GM23248 (cell line): ENCODE data around the gene CCNY. TPM values are rescaled to one million over a fixed set of nuclear protein-coding genes. Genes with fewer than 3 reads are reported as not detected.

Experiments used
- DNase-seq: peaks from one replicate; pipeline ENCODE4 v3.0.0-alpha.2; 2015
- H2AFZ ChIP-seq: fragments of 200-600 bp; sonication (generic); 2 replicates; pipeline ENCODE4 v1.6.1; 2016; ENCODE audit warnings: antibody characterized with exemption
- H3F3A ChIP-seq: fragments of 200-600 bp; sonication (generic); 2 replicates; pipeline ENCODE4 v1.6.1; 2016; ENCODE audit warnings: mild to moderate bottlenecking, antibody characterized with exemption, mixed run types; ENCODE audit not compliant: insufficient read depth
- H3K27ac ChIP-seq: fragments of 200-600 bp; sonication (generic); 2 replicates; pipeline ENCODE4 v1.5.1; 2016; ENCODE audit warnings: mild to moderate bottlenecking
- H3K27me3 ChIP-seq: fragments of 200-600 bp; sonication (generic); replicated peaks from 2 replicates; pipeline ENCODE4 v1.6.1; 2016; ENCODE audit warnings: mild to moderate bottlenecking; ENCODE audit not compliant: insufficient read depth
- H3K36me3 ChIP-seq: fragments of 200-600 bp; sonication (generic); 2 replicates; pipeline ENCODE4 v1.6.1; 2016; ENCODE audit warnings: low read depth, mild to moderate bottlenecking
- H3K4me1 ChIP-seq: fragments of 200-600 bp; sonication (generic); 2 replicates; pipeline ENCODE4 v1.6.1; 2016; ENCODE audit warnings: mild to moderate bottlenecking; ENCODE audit not compliant: insufficient read depth
- H3K4me2 ChIP-seq: fragments of 200-600 bp; sonication (generic); one replicate; pipeline ENCODE4 v1.6.1; 2016; ENCODE audit warnings: mild to moderate bottlenecking; ENCODE audit not compliant: unreplicated experiment
- H3K4me3 ChIP-seq: fragments of 200-600 bp; sonication (generic); 2 replicates; pipeline ENCODE4 v1.5.1; 2016; ENCODE audit warnings: mild to moderate bottlenecking
- H3K79me2 ChIP-seq: fragments of 200-600 bp; sonication (generic); 2 replicates; pipeline ENCODE4 v1.6.1; 2016; ENCODE audit warnings: mild to moderate bottlenecking; ENCODE audit not compliant: insufficient read depth
- H3K9ac ChIP-seq: fragments of 200-600 bp; sonication (generic); 2 replicates; pipeline ENCODE4 v1.6.1; 2016; ENCODE audit warnings: mild to moderate bottlenecking
- H3K9me2 ChIP-seq: fragments of 200-600 bp; sonication (generic); 2 replicates; pipeline ENCODE4 v1.6.1; 2016; ENCODE audit warnings: mixed run types, mild to moderate bottlenecking, moderate library complexity; ENCODE audit not compliant: insufficient read depth
- H3K9me3 ChIP-seq: fragments of 200-600 bp; sonication (generic); one replicate; pipeline ENCODE4 v1.6.1; 2017; ENCODE audit warnings: low read depth
- H4K20me1 ChIP-seq: fragments of 200-600 bp; sonication (generic); 2 replicates; pipeline ENCODE4 v1.6.0; 2016; ENCODE audit not compliant: insufficient read depth
- EZH2 ChIP-seq: fragments of 200-600 bp; sonication (generic); IDR thresholded peaks from 2 replicates; pipeline ENCODE4 v1.6.1; 2018; ENCODE audit warnings: antibody characterized with exemption, mild to moderate bottlenecking; ENCODE audit not compliant: insufficient read depth, poor library complexity, severe bottlenecking
- EZH2phosphoT487 ChIP-seq: fragments of 200-600 bp; sonication (generic); IDR thresholded peaks from 2 replicates; pipeline ENCODE4 v1.6.1; 2018; ENCODE audit warnings: antibody characterized with exemption, moderate library complexity, mild to moderate bottlenecking, low read depth; ENCODE audit not compliant: insufficient read depth
- WGBS, 2 experiments: methylation state at CpG; one replicate each; pipeline ENCODE4 v1.1.6; 2015 to 2017; ENCODE audit warnings: low lambda C conversion rate in 2 of 2, low coverage in 1 of 2; ENCODE audit errors: missing lambda C conversion rate in 2 of 2; 5-methylcytosine and 5-hydroxymethylcytosine counted together
- in situ Hi-C: fragments of 300-500 bp; cut with MboI; formaldehyde crosslinking; loops from 2 replicates; pipeline ENCODE4 v1.15.0; 2020
- polyA plus RNA-seq: library from polyadenylated mRNA; unstranded; fragments of >200 nt; fragmentation: Nextera tagmentation; extraction: Ambion mirVana; gene quantifications from 2 replicates; pipeline ENCODE4 v1.2.1, GENCODE V29; 2016
- total RNA-seq: library from RNA; depleted of rRNA; stranded (reverse); fragments of >200 nt; shearing (Covaris generic); gene quantifications from 2 replicates; pipeline ENCODE4 v1.2.3, GENCODE V29; 2014

Gene CCNY
- total and polyA plus RNA-seq, 2 experiments from 2014 or later, result 12.8 to 70.4 TPM

GRCh38 chr10:35320341-35320740, 16.0 kb upstream of the CCNY start:
- H4K20me1 ChIP-seq, result no peaks in the 10 kb centered on the region
- peaks cover 13% of the 10 kb centered on the region for H3K36me3 ChIP-seq
- H3K4me2 ChIP-seq, result no peak overlapping the region
- no peak overlapping the region for H3K9ac ChIP-seq
- H3K27ac ChIP-seq, result no peak overlapping the region
- H3K9me2 ChIP-seq, result no peaks in the 10 kb centered on the region
- peaks cover 22% of the 10 kb centered on the region for H3K4me1 ChIP-seq
- no peak for DNase-seq
- H3K79me2 ChIP-seq, result peaks cover 91% of the 10 kb centered on the region
- TF ChIP-seq EZH2phosphoT487 (no peak), EZH2 (no peak)
- H3F3A ChIP-seq, result peaks cover 22% of the 10 kb centered on the region
- in situ Hi-C loops, result no loop called here
- no peaks in the 10 kb centered on the region for H3K9me3 ChIP-seq
- 85 to 96% methylated on average over 1 of the region's 1 CpG for WGBS, 2 experiments
- no peak overlapping the region for H3K4me3 ChIP-seq
- H3K27me3 ChIP-seq, result no peaks in the 10 kb centered on the region
- no peak overlapping the region for H2AFZ ChIP-seq

DNA sequence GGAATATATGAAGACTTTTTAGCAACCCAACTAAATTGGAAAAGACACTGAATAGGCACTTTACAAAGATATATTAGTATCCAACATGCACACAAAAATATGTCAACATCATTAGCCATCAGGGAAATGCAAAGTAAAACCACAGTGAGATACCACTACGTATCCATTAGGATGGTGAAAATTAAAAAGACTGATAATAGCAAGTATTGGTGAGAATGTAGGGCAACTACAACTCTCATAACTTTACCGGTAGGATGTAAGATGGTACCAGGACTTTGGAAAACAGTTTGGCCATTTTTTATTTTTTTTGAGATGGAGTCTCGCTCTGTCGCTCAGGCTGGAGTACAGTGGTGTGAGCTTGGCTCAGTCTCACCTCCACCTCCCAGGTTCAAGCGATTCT, 13.7 kb upstream of the CCNY start:
- Histone ChIP-seq H3K27ac (no peak overlapping the region), H3K79me2 (peaks cover 97% of the 10 kb centered on the region), H4K20me1 (no peaks in the 10 kb centered on the region), H3K4me2 (no peak overlapping the region), H3F3A (peaks cover 27% of the 10 kb centered on the region), H3K9me3 (no peaks in the 10 kb centered on the region), H3K9me2 (no peaks in the 10 kb centered on the region), H2AFZ (no peak overlapping the region), H3K4me3 (no peak overlapping the region), H3K27me3 (no peaks in the 10 kb centered on the region), H3K9ac (no peak overlapping the region), H3K36me3 (peaks cover 6% of the 10 kb centered on the region; the same call in 1 of the 2 replicates), H3K4me1 (peaks cover 22% of the 10 kb centered on the region)
- in situ Hi-C loops, result no loop called here
- 97 to 99% methylated on average over 5 of the region's 5 CpGs for WGBS, 2 experiments
- DNase-seq, result no peak
- TF ChIP-seq EZH2, result no peak
- TF ChIP-seq EZH2phosphoT487, result no peak

- WGBS, 2 experiments, result 87 to 93% methylated on average over 3 of the region's 3 CpGs
- no peaks in the 10 kb centered on the region for H3K9me3 ChIP-seq
- TF ChIP-seq EZH2phosphoT487, result no peak
- no peak for TF ChIP-seq EZH2
- H3K9ac ChIP-seq, result no peak overlapping the region
- no peaks in the 10 kb centered on the region for H4K20me1 ChIP-seq
- H3K36me3 ChIP-seq, result peaks cover 6% of the 10 kb centered on the region; the same call in 1 of the 2 replicates
- H3K9me2 ChIP-seq, result no peaks in the 10 kb centered on the region
- peak overlapping the region; percentile 57 for H3K27ac ChIP-seq
- H3F3A ChIP-seq, result peaks cover 38% of the 10 kb centered on the region
- H2AFZ ChIP-seq, result no peak overlapping the region
- peak; percentile 77 for DNase-seq
- H3K4me1 ChIP-seq, result peaks cover 29% of the 10 kb centered on the region
- peak overlapping the region; percentile 5; the same call in 1 of the 2 replicates for H3K4me3 ChIP-seq
- no peaks in the 10 kb centered on the region for H3K27me3 ChIP-seq
- in situ Hi-C loops, result no loop called here
- peaks cover 98% of the 10 kb centered on the region for H3K79me2 ChIP-seq
- peak overlapping the region; percentile 32 for H3K4me2 ChIP-seq
Measured at GRCh38 chr10:35324196-35324595, 12.1 kb upstream of the CCNY start.

DNA sequence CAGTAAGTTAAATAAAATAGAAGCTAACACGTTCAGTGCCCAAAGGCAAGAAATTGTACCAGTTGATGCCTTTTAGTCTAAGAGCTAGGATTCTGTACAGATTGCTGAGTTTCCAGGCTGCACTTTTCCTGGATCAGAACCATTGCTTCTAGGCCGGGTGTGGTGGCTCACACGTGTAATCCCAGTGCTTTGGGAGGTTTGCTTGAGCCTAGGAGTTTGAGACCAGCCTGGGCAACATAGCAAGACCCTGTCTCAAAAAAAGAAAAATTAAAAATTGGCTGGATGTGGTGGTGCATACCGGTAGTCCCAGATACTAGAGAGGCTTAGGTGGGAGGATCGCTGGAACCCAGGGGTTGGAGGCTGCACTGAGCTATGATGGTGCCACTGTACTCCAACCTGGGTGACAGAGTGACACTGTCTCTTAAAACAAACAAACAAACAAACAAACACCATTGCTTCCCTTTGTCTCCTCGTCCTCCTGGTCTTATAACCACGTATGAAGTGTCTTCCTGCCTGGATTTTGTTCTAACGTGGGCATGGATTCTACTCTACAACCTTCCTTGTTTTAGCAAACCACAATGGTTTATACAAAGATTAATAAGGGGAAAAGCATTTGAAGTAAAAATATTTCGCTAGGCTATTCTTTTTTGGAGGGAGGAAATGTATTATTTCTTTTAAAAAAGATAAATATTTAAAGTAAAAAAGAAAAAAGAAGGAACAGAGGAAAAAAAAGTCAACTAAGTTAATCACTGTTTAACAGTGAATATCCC, 9.7 kb upstream of the CCNY start:
- H3K36me3 ChIP-seq, result no peaks in the 10 kb centered on the region
- no peak overlapping the region for H3K4me2 ChIP-seq
- H3K4me3 ChIP-seq, result no peak overlapping the region
- no peak overlapping the region for H3K27ac ChIP-seq
- H3K9me2 ChIP-seq, result no peaks in the 10 kb centered on the region
- peaks cover 98% of the 10 kb centered on the region for H3K79me2 ChIP-seq
- H3K9me3 ChIP-seq, result no peaks in the 10 kb centered on the region
- H3K9ac ChIP-seq, result no peak overlapping the region
- DNase-seq, result no peak
- peaks cover 42% of the 10 kb centered on the region for H3F3A ChIP-seq
- peaks cover 38% of the 10 kb centered on the region for H3K4me1 ChIP-seq
- H2AFZ ChIP-seq, result no peak overlapping the region
- 94 to 98% methylated on average over 9 of the region's 9 CpGs for WGBS, 2 experiments
- in situ Hi-C loops, result no loop called here
- no peaks in the 10 kb centered on the region for H4K20me1 ChIP-seq
- TF ChIP-seq EZH2phosphoT487 (no peak), EZH2 (no peak)
- H3K27me3 ChIP-seq, result no peaks in the 10 kb centered on the region
